IPS-18a (cell line): ENCODE results near the gene ADGRB3.

Experiments
- H3K27ac ChIP-seq: one replicate; pipeline ENCODE4 v1.5.1; 2013; ENCODE audit warnings: low read length
- H3K27me3 ChIP-seq: one replicate; pipeline ENCODE4 v1.6.1; 2013; ENCODE audit warnings: mild to moderate bottlenecking, low read length; ENCODE audit not compliant: control insufficient read depth, insufficient read depth
- H3K36me3 ChIP-seq: one replicate; pipeline ENCODE4 v1.6.1; 2013; ENCODE audit warnings: low read depth, low read length; ENCODE audit not compliant: control insufficient read depth
- H3K4me1 ChIP-seq: one replicate; pipeline ENCODE4 v1.6.1; 2013; ENCODE audit warnings: low read depth, low read length; ENCODE audit not compliant: control insufficient read depth
- H3K4me3 ChIP-seq: one replicate; pipeline ENCODE4 v1.5.1; 2013; ENCODE audit warnings: low read length
- H3K9ac ChIP-seq: one replicate; pipeline ENCODE4 v1.6.1; 2013; ENCODE audit warnings: mild to moderate bottlenecking, low read length, moderate library complexity
- H3K9me3 ChIP-seq: one replicate; pipeline ENCODE4 v1.6.1; 2013; ENCODE audit warnings: low read depth, low read length; ENCODE audit not compliant: control insufficient read depth

The ADGRB3 gene

GRCh38 chr6:69069881-69070280, 434.8 kb downstream of the ADGRB3 start:
- Histone ChIP-seq H3K27me3 (no peaks in the 10 kb centered on the region), H3K27ac (no peak overlapping the region), H3K4me1 (no peaks in the 10 kb centered on the region), H3K36me3 (no peaks in the 10 kb centered on the region), H3K9ac (no peak overlapping the region), H3K4me3 (no peak overlapping the region), H3K9me3 (no peaks in the 10 kb centered on the region)

- no peaks in the 10 kb centered on the region for H3K9me3 ChIP-seq
- no peak overlapping the region for H3K27ac ChIP-seq
- no peaks in the 10 kb centered on the region for H3K27me3 ChIP-seq
- no peaks in the 10 kb centered on the region for H3K36me3 ChIP-seq
- no peaks in the 10 kb centered on the region for H3K4me1 ChIP-seq
- H3K4me3 ChIP-seq: no peak overlapping the region
- no peak overlapping the region for H3K9ac ChIP-seq
Measured at GRCh38 chr6:69072796-69073195, 437.7 kb downstream of the ADGRB3 start.

GRCh38 chr6:69084746-69085335, 449.8 kb downstream of the ADGRB3 start:
- H3K4me3 ChIP-seq: no peak overlapping the region
- no peaks in the 10 kb centered on the region for H3K27me3 ChIP-seq
- no peaks in the 10 kb centered on the region for H3K4me1 ChIP-seq
- no peaks in the 10 kb centered on the region for H3K36me3 ChIP-seq
- no peak overlapping the region for H3K9ac ChIP-seq
- H3K27ac ChIP-seq: no peak overlapping the region
- no peaks in the 10 kb centered on the region for H3K9me3 ChIP-seq

- Histone ChIP-seq H3K27ac (no peak overlapping the region), H3K9me3 (no peaks in the 10 kb centered on the region), H3K27me3 (no peaks in the 10 kb centered on the region), H3K36me3 (no peaks in the 10 kb centered on the region), H3K9ac (no peak overlapping the region), H3K4me1 (no peaks in the 10 kb centered on the region), H3K4me3 (no peak overlapping the region)
Measured at GRCh38 chr6:69086689-69087088, 451.6 kb downstream of the ADGRB3 start.

- H3K4me1 ChIP-seq: no peaks in the 10 kb centered on the region
- no peak overlapping the region for H3K9ac ChIP-seq
- no peaks in the 10 kb centered on the region for H3K36me3 ChIP-seq
- H3K9me3 ChIP-seq: no peaks in the 10 kb centered on the region
- no peak overlapping the region for H3K4me3 ChIP-seq
- H3K27me3 ChIP-seq: no peaks in the 10 kb centered on the region
- H3K27ac ChIP-seq: no peak overlapping the region
Measured at GRCh38 chr6:69089539-69089938, 454.5 kb downstream of the ADGRB3 start.

GRCh38 chr6:69090132-69090531, 455.1 kb downstream of the ADGRB3 start:
- no peak overlapping the region for H3K9ac ChIP-seq
- H3K9me3 ChIP-seq: no peaks in the 10 kb centered on the region
- no peaks in the 10 kb centered on the region for H3K4me1 ChIP-seq
- no peaks in the 10 kb centered on the region for H3K36me3 ChIP-seq
- no peak overlapping the region for H3K4me3 ChIP-seq
- no peak overlapping the region for H3K27ac ChIP-seq
- no peaks in the 10 kb centered on the region for H3K27me3 ChIP-seq

- no peak overlapping the region for H3K4me3 ChIP-seq
- H3K27me3 ChIP-seq: no peaks in the 10 kb centered on the region
- H3K4me1 ChIP-seq: no peaks in the 10 kb centered on the region
- H3K36me3 ChIP-seq: no peaks in the 10 kb centered on the region
- H3K9me3 ChIP-seq: no peaks in the 10 kb centered on the region
- H3K27ac ChIP-seq: no peak overlapping the region
- H3K9ac ChIP-seq: no peak overlapping the region
Measured at GRCh38 chr6:69096681-69097080, 461.6 kb downstream of the ADGRB3 start.

GRCh38 chr6:69097948-69098347, 462.9 kb downstream of the ADGRB3 start:
- Histone ChIP-seq H3K4me1 (no peaks in the 10 kb centered on the region), H3K4me3 (no peak overlapping the region), H3K27me3 (no peaks in the 10 kb centered on the region), H3K9ac (no peak overlapping the region), H3K27ac (no peak overlapping the region), H3K36me3 (no peaks in the 10 kb centered on the region), H3K9me3 (no peaks in the 10 kb centered on the region)

- Histone ChIP-seq H3K9ac (no peak overlapping the region), H3K4me1 (no peaks in the 10 kb centered on the region), H3K27ac (no peak overlapping the region), H3K4me3 (no peak overlapping the region), H3K36me3 (no peaks in the 10 kb centered on the region), H3K9me3 (no peaks in the 10 kb centered on the region), H3K27me3 (no peaks in the 10 kb centered on the region)
Measured at GRCh38 chr6:69098910-69099309, 463.8 kb downstream of the ADGRB3 start.

GRCh38 chr6:69100772-69101171, 465.7 kb downstream of the ADGRB3 start:
- H3K4me1 ChIP-seq: no peaks in the 10 kb centered on the region
- no peaks in the 10 kb centered on the region for H3K9me3 ChIP-seq
- H3K4me3 ChIP-seq: no peak overlapping the region
- no peaks in the 10 kb centered on the region for H3K36me3 ChIP-seq
- H3K27me3 ChIP-seq: no peaks in the 10 kb centered on the region
- H3K27ac ChIP-seq: no peak overlapping the region
- H3K9ac ChIP-seq: no peak overlapping the region

GRCh38 chr6:69102416-69102815, 467.3 kb downstream of the ADGRB3 start:
- H3K36me3 ChIP-seq: no peaks in the 10 kb centered on the region
- H3K9me3 ChIP-seq: no peaks in the 10 kb centered on the region
- H3K27ac ChIP-seq: no peak overlapping the region
- no peaks in the 10 kb centered on the region for H3K27me3 ChIP-seq
- no peak overlapping the region for H3K9ac ChIP-seq
- no peaks in the 10 kb centered on the region for H3K4me1 ChIP-seq
- H3K4me3 ChIP-seq: no peak overlapping the region

- no peak overlapping the region for H3K27ac ChIP-seq
- no peaks in the 10 kb centered on the region for H3K4me1 ChIP-seq
- H3K9ac ChIP-seq: no peak overlapping the region
- H3K27me3 ChIP-seq: no peaks in the 10 kb centered on the region
- H3K9me3 ChIP-seq: no peaks in the 10 kb centered on the region
- H3K4me3 ChIP-seq: no peak overlapping the region
- no peaks in the 10 kb centered on the region for H3K36me3 ChIP-seq
Measured at GRCh38 chr6:69105288-69105687, 470.2 kb downstream of the ADGRB3 start.
